WI38 (cell line): ENCODE results near the gene TRIAP1.

Experiments used
- H3K4me3 ChIP-seq: 2 replicates; pipeline ENCODE4 v1.5.1; 2011; ENCODE audit warnings: low read depth, mild to moderate bottlenecking, control low read depth, low read length
- TF ChIP-seq, protein P1 (sequence below): IDR thresholded peaks from 2 replicates; pipeline ENCODE4 v1.5.1; 2012; ENCODE audit warnings: low read depth, mild to moderate bottlenecking, control low read depth, low read length

Gene TRIAP1

DNA sequence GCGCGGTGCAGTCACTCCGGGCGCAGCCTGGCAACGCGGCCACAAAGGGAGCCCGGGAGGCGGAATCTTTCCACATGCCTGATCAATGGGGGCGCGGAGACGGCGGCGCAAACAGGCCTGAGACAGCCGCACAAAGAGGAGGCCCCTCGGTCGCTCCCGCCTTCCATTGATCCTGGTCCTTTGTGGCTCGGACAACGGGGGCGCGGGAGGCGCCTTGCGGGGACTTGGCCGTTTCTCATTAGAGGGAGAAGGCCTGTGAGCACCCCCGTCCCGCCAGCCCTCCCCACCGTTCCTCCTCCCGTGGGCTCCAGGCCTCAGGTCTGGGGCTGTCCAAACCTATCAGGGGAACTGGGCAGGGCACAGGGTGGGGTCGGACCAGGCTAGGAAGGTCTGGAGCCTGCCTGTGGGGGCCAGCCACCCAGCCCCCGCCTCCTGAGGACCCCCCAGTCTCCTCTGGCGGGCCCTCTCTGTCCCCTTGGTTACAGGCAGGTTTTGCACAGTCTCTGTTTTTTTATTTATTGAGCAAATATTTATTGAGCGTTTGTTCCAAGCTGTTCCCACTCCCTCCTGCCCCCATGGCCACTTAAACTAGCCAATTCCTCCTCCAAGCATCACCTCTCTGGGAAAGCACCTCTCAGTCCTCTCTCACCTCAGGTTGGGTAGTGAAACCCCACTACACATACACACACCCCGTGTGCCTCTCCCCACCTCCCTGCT, 48.2 kb downstream of the TRIAP1 start:
- no peak overlapping the region for H3K4me3 ChIP-seq
- TF ChIP-seq, protein P1, sequence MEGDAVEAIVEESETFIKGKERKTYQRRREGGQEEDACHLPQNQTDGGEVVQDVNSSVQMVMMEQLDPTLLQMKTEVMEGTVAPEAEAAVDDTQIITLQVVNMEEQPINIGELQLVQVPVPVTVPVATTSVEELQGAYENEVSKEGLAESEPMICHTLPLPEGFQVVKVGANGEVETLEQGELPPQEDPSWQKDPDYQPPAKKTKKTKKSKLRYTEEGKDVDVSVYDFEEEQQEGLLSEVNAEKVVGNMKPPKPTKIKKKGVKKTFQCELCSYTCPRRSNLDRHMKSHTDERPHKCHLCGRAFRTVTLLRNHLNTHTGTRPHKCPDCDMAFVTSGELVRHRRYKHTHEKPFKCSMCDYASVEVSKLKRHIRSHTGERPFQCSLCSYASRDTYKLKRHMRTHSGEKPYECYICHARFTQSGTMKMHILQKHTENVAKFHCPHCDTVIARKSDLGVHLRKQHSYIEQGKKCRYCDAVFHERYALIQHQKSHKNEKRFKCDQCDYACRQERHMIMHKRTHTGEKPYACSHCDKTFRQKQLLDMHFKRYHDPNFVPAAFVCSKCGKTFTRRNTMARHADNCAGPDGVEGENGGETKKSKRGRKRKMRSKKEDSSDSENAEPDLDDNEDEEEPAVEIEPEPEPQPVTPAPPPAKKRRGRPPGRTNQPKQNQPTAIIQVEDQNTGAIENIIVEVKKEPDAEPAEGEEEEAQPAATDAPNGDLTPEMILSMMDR: no peak

DNA sequence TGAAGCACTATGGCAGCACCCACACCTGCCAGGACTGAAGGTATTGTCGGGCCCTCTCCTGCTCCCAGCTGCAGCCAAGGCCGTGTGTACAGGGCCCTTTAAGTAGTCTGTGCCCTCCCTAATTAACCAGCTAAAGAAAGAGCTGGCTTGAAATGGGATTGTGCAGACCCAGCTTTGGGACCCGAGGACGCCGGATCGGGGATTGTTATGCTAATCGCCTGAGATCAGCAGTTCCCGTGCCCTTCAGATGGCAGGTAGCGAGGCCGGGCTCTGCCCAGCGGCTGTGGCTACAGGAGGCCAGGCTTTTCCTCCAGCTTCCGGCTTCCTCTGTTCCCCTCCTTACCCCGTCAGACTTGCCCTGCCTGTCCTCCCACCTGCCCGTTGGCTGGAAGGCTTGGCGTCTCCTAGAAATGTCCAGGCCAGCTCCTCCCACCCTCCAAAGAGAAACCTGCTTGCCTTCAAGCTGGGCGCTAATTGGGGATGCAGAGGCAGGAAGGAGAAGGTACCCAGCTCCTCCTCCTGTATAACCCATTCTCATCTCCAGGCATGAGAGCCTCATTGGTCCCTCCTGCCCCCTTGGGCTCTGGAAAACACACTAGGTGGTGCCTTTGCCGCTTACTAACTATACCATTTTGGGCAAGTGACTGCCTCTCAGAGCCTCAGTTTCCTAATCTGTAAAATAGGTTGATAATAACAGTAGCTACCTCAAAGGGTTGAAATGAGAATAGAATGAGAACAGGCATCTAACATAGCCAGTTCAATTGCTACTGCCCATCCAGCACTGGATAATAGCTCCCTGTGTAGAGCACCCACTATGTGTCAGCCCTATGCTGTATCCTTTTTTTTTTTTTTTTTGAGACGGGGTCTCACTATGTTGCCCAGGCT, 51.5 kb downstream of the TRIAP1 start:
- TF ChIP-seq, protein P1: no peak
- no peak overlapping the region for H3K4me3 ChIP-seq
